ENCODE data around the gene SASH1.

SASH1 gene

DNA sequence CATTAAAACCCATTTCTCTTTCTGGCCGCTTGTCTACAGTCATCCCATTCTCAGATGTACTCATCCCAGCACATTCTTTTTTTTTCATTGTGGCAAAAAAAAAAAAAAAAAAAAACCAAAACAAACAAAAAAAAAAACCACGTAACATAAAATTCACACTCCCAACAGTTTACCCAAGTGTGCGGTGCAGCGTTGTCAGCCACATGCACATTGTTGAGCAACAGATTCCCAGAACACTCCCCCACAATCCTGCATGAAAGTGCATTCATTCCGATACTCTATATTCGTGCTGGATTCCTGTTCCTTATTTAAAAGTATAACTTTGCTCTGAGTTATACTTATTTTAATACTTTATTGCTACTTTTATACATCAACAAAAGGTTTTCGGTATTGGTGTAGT is 96.0 kb downstream of the SASH1 start:
- no peak for DNase-seq

DNA sequence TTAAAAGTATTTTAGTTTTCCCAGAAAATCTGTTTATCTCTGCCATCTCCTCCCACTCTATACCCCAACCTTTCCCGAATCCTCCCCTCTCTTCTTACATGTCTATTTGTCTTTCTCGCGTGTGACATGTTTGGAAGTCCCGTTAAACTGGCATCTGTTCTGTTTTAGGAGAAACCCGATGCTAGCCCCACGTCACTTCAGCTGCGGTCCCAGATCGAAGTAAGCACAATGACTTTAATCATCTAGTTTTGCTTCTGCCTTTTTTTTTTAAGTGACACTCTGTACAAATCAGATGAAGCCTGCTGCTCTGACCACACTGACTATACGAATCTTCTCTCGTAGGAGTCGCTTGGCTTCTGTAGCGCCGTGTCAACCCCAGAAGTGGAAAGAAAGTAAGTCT is 97.4 kb downstream of the SASH1 start:
- no peak for DNase-seq

DNA sequence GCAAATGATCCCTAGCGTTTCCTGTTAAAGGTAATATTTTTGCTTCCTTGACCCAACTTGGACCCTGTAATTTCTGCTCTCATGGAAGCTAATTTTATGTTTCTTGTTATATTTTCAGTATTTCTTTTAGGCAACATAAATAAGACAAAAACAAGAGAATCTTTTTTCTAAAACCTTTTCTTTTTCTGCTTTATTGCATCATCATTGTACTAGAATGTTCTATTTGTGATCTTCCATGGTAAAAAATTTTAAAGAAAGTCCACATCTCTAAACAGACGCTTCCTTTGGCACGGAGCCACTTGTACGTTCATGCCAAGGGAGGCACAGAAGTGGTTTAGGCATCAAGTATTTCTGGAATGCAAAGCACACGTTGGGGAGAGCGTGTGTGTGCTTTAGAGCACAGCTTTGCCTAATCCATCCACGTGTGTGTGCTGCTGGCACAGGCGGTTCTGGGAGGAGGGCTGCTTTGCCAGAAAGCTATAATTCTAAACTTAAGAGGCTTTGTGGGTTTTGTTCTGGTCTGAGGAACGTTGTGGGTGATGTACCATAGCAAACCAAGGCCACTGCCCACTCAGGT is 98.3 kb downstream of the SASH1 start:
- no peak for DNase-seq

DNA sequence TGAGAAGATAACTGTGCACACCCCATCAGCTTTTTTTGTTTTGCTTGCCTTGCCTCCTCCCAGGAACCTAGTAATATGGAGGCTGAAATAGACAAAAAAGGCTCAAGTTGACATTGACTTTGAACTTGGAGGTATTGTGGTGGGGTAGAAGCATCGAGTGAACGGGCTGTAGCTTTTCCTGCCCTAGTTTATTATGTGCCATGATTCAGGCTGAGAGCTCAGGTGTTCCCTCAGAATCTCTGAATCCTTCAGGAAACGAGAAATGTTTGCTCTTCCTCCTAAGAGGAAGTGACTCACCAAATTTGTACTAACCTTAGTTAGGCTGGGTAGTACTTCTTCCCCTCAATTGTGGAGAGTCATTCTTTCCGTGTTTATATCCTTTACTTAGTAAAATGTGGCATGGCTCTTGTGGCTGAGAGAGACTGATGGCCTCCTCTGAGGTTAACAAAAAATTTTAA is 98.8 kb downstream of the SASH1 start:
- no peak for DNase-seq

DNA sequence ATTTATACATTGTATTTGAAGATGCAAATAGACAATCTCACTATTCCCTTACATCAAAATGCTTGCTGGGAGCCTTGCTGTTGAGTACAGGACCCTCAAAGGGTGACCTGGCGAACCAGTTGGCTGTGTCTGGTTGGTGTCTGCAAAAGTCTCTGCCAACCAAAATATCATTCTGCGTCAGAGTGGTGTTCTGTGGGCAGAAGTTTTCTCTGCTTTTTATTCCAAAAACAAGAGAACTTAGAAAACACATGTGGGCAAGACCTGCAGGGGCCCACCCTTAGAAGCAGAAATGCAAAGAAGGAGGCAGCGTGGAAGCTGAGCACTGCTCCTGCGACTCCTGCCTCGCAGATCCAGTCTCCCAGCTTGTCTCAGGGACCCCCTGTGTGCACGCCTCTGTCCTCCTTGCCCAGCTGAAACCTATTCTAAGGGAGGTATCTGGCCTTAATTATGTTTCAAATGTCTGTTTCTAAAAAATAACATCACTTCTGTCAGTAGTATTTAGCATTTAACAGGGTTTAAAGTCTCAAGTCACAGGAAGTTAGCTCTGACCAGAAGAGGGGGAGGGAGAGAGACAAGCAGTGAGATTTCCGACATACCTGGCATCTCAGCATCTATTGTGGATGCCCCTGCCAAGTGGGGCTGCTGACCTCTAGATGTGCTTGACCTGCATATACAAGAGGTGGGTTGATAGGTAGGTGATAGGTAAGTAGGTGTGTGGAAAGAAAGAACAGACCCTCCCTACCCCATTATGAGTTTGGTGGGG is 101.3 kb downstream of the SASH1 start:
- no peak for DNase-seq

DNA sequence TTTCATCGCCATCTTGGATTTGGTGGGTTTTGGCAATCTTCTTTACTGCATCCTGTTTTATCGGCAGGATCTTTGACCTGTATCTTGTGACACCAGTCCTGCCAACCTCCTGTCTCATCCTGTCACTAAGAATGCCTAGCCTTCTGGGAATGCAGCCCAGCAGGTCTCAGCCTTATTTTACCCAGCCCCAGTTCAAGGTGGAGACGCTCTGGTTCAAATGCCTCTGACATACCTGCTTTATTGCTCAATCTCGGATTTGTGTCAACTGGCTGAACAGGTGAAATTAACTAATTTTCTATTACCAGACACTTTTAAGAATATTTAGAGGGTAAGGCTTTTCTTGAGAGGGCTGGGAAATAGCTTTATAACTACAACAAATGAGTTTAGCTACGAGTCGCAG is 102.5 kb downstream of the SASH1 start:
- no peak for DNase-seq

DNA sequence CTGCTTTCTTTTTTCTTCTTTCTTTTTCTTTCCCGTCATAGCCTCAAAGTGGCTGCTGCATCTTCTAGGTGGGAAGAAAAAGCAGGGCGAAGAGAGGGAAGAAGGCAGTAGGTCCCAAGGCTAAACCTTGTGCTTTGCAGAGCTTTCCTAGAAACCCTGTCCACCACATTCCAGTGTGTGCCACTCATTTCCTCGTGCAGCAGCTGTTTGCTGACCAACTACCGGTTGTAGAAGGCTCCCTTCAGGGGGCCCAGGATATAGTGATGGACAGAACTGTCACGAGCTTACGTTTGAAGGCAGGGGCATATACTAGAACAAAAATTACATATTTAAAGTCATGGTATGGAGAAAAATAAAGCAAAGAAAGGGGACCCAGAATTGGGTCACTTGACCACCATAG is 103.0 kb downstream of the SASH1 start:
- no peak for DNase-seq

DNA sequence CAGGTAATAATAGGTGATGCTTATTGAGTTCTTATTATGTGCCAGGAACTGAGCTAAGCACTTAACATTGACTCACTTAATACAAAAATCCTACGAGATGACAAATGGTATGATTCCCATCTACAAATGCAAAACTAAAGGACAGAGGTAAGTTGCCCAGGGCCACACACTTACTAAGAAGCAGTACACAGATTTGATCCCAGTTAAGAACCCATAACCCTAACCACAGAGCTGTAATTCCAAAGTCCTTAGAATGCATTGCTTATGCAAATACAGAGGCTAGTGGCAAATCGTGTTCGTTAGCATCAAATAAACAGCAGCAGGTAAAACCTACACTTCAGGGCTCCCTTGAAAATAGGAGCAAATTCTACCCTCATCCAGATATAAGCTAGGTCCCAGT is 104.0 kb downstream of the SASH1 start:
- DNase-seq, result no peak

DNA sequence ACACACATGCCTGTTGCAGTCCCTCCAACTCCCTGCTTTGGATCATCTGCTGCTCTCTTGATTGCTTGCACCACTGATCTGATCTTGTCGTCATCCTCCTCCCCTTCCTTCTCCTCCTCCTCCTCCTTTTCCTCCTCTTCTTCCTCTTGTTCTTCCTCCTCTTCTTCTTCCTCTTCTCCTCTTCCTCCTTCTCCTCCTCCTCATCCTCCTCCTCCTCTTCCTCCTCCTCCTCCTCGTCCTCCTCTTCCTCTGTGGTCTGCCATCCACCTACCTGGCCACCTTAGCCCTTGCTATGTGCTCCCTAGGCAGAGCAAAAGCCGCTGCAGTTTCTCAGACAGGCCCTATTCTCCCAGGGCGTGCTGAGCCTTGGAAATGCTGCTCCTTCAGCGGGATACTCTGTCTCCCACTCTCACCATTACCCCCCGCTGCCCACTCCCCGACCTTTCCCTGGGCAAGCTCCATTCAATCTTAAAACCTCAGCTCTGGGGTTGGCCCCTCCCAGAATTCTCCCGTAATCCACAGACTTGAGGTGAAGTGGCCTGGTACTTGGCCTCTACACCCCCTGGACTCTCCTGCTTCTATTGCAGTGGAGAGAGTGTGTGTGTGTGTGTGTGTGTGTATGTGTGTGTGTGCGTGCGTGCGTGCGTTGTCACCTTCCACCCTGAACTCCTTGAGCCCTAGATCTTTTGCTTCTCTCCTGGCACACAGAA is 105.0 kb downstream of the SASH1 start:
- no peak for DNase-seq

DNA sequence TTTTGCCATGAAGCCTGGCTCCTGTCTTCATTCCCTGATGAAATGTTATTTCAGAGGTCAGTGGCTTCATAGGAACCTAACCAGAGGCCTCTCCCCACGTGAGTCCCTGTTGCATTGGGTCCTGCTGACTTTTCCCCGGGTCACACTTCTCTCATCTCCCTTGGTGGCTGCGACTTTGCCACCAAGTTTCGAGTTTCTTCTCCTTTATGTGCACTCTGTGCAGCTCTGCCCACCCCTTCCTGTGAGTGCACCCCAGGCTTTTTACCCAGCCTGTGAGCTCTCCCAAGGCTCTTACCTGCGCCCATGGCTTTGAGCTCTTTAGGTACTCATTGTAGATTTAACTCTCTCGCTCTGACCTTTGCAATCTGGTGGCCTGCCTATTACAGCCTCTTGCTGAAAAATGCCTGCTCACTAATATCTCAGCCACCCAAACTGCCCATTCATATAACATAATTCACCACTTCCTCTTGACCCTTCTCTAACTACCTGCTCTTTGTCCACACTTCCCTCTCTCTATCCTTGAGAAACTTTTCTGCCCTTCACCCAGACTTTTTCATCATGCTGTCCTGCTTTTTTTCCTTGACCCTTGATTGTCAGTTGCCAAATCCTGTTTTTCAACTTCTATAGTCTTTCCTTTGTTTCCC is 105.9 kb downstream of the SASH1 start:
- no peak for DNase-seq

DNA sequence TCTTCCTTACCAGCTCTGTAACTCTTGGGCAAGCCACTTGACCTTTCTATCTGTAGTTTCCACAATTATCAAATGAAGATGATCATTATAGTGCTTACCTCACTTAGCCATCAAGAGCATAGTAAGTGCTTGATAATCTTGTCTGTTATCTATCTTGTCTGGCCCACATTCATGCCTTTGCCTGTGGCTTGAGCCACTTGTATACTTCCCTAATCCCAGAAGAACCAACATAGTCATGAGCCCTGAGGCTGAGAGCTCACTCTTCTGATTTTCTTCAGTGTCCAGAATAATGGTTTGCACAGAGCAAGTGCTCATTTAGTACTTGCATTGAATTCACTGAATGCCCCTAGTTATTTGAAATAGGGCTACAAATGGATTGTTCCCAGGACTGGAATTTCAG is 108.2 kb downstream of the SASH1 start:
- no peak for DNase-seq

DNA sequence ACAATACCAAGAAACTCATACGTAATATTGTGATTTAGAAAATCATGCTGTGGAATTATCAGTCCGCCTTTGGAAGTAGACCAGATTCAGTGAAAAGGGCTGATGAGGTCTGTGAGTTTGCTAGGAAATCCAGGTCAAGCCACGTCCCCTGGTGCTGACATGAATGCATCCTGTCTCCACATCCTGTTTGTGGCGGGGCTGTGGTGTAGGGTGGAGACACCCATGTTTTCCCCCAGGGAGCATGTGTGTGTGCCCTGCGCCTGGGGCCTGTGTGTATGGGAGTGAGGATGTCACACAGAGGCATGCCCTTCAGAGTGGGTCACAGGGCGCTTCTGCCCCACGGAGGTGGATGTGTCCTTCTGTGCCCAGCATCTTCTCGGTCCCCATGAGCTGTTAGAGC is 109.1 kb downstream of the SASH1 start:
- no peak for DNase-seq

DNA sequence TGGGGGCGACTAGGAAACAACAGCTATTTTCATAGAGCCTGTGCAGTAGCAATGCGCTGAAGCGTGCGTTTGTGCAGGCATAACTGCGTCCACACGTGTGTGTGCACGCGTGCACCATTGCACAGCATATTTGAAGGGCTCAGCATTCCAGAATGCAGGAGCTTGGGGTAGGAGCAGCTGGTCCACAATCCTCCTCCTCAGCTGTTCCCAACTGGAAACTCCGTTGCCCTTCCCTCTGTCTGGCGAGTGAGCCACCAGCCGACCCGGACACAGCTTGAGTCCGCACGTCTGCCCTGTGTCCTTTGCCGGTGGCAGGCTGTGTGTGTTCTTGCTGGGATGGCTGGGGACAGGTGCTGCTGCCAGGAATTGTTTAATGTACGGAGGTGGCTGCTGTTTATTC is 110.2 kb downstream of the SASH1 start:
- no peak for DNase-seq

DNA sequence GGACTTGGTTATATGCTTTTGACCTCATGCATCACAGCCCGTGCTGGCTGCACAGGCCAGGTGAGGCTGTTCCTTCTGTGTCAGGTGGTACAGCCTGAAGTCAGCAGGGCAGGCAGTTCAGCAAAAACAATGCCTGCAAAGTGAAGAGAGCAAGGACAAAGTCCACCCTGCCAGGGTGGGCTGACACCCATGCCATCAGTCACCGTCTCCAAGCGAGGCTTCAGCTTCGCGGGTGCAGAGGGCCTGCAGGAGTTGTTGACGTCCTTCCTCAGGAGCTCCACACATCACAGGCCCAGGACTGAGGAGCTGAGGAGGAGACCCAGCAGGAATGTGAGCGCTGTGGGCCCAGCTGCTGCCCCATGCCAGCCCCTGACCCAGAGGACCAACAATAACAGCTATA is 111.3 kb downstream of the SASH1 start:
- no peak for DNase-seq

DNA sequence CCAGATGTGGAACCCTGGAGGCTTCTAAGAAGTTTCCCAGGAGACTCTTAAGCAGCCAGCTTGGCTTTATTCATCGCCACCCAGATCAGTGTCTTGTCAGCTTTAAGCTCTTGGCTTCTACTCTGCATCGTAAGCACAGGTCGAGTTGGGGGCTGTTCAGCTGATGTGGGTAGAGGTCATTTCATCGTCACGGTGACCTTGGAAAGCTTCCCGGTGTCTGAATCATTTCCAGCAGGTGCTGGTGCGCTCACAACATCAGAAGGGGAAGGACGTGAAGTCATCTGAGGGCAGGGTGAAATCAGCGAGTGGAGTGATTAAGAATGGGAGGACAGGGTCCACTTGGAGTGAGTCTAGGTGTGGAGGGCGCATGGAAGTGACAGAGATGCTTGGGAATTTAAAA is 112.6 kb downstream of the SASH1 start:
- no peak for DNase-seq

DNA sequence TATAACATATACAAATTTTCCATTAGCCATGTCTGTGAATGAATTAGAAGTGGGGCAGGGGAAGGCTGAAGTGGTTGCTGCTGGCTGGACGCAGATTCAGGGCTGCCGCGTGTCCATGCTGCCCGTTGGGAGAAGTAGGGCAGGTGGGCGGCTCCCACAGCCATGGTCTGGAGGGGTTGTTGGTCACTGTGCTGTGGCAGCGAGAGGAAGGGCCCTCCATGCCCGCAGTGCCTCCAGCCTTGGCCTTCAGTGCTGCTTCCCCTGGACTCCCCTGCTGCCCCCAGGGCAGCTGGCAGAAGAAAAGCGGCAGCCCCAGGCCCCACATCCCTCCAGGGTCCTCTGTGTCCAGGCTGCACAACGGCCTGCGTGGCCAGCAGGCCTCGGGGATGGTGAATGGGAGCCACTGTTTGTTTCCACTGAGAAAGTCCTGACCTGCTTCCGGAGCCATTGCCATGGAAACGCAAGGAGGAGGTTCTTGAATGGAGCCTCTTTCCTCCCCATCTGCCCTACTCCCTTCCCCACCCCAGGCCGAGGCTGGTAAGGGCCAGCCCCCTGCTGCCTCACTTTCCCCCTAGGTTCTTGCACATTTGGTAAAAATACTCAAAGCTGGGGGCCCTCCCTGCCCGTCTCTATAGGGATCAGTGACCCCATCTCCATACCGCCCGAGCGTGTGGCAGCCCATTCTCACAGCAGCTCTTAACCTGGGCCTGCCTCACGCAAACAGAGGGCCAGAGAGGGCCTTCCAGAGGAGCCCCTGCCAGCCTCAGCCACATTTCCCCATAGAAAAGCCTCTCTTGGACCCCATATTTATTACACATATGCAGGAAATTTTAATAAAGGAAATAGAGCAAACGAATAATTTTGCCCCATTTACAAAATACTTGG is 113.3 kb downstream of the SASH1 start:
- DNase-seq, result no peak

DNA sequence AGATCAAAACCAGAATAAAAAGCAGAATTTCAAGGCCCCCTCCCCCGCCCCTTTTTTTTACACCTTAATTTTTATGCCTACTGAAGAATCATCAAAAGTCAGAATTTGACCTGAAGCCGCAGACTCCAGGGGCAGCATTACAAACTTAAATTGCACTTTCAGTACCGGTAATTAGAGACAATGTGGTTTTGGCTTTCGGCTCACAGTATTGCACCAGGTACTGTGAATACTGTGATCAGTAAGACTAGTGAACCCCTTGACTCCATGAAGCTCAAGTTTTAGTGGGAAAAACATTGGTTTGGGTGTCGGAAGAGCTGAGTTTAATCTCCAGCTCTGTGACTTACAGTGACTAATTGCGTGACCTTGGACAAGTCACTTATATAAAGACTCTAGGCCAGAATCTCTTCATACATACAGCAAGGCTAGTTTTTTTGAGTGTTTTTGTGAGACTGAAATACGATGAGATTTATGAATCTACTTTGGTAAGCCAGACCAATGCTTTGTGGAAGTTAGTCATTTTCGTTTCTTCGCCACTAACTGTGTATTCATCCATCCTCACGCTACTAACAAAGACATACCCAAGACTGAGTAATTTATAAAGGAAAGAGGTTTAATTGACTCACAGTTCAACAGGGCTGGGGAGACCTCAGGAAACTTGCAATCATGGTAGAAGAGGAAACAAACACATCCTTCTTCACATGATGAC is 114.7 kb downstream of the SASH1 start:
- DNase-seq, result no peak

DNA sequence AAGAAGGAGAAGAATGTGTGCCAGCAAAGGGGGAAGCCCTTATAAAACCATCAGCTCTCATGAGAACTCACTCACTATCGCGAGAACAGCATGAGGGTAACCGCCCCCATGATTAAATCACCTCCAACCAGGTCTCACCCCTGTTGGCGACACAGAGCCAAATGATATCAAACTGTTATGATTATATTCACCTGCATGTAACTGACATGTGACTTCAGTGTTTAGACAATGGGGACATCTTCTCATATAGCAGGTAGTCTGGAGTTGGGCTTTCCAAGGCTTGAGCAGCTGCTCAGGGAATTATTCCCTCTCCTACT is 115.2 kb downstream of the SASH1 start:
- DNase-seq, result no peak

DNA sequence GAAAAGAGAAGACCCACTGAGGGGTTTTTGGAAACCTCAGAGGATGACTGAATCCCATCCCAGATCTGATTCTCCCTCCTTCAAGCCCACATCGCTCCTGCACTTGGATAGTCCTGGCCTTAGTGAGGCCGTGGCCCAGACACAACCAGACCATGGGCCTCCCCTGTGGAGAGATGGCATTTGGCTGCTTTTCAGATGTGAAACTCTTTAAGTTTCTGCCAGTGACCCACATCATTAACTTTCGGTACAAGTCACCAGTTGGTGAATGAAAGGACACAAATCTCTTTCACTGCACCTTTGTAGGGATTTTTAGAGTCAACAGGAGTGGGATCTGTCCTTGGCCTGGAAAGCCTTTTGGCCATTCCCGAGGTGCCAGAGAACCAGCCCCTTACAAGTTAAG is 116.6 kb downstream of the SASH1 start:
- DNase-seq, result no peak

DNA sequence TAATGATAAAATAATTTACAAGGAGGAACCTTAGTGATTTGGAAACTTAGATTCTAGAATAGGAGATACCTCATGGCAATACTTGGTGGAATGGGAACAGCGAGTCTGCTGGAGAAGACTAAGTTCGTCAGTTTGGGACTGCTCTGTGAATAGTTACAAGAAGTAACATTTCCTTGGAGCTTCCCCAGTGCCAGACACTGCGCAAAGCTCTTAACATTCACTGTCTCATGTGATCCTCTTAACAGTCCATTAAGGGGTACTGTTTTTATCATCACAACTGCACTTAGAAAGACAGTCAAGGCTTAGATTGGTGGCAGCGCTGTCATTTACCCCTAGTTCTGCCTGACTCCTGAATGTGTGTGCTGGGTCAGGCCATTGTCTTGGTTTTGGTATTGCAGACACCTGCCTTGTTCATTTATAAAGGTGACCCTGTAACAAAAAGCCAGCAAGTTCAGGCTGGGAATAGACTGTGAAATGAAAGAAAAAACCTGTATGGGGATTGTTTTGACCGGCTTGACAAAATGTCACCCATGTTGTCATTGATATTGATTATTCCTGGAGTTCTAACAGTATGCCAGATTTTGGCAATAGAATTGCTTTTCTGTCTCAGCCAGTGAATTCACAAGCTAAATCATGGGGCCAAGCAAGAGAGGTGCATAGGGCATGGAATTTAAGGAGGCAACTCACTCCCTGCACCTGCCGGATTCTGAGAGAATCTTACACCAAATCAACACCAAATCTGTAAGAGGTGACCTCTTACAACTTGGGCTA is 118.4 kb downstream of the SASH1 start:
- no peak for DNase-seq

DNA sequence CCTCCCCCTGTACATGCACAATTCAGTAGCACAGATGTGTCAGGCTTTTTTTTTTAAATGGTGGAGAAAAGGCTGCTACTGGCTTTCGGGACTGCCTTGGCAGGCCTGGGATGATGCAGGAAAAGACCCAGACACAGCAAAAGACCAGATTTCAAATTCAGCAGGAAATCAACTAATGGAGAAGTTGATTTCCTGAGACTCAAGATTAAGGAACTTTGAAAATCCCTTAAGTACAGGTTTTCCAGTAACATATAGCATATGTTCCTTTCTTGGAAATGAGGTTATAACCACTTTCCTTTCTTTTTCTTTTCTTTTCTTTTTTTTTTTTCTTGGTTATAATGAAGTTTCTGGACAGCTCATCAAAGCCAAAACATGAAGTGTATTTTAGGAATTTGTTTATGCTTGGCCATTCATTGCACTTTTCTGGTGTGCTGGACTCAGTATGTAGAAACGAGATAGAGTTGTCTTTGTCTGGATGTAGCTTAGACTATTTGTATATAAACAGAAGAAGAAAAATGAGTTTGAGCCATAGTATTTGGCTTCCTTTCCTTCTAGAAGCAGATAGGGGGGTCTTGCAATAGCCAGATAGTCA is 119.4 kb downstream of the SASH1 start:
- DNase-seq, result no peak

Measured in activated naive CD4-positive, alpha-beta T cell (primary cell).